ENCODE data around the gene CPD. TPM values are rescaled to one million over a fixed set of nuclear protein-coding genes. Genes with fewer than 3 reads are reported as not detected.
A peak's percentile ranks its signal among the peaks of the same experiment; 100 is the strongest.

Gene CPD
- total RNA-seq, 4 donors from 2014 or later: 38.5 to 112 (median 60.3) TPM

- no peak for DNase-seq (ENCODE audit: low spot score in 2 of 2)
- H3K36me3 ChIP-seq: no peaks in the 10 kb centered on the region
- WGBS, 2 donors: 62 to 68% methylated on average over 11 of the region's 11 CpGs
- TF ChIP-seq CTCF (IDR thresholded peaks at IDR 0.05): no peak
- TF ChIP-seq EP300 (IDR thresholded peaks at IDR 0.05): no peak
- no peak for TF ChIP-seq POLR2A (IDR thresholded peaks at IDR 0.05)
- peak overlapping the region; percentile 45 to 92 (median 90) for H3K27ac ChIP-seq
- H3K4me3 ChIP-seq: peak overlapping the region; percentile 61 to 90 (median 72)
- no peaks in the 10 kb centered on the region for H3K9me3 ChIP-seq
- no peaks in the 10 kb centered on the region for H3K27me3 ChIP-seq
- peaks cover 0 to 56% (median 16%) of the 10 kb centered on the region in 4 donors for H3K4me1 ChIP-seq
Measured at GRCh38 chr17:30377574-30378240, 1.0 kb upstream of the CPD start.

- TF ChIP-seq POLR2A (IDR thresholded peaks at IDR 0.05) (no peak), CTCF (IDR thresholded peaks at IDR 0.05) (no peak), EP300 (IDR thresholded peaks at IDR 0.05) (no peak)
- Histone ChIP-seq H3K27me3 (no peaks in the 10 kb centered on the region), H3K4me1 (peaks cover 0 to 62% (median 18%) of the 10 kb centered on the region in 4 donors), H3K9me3 (no peaks in the 10 kb centered on the region), H3K36me3 (no peaks in the 10 kb centered on the region), H3K4me3 (peak overlapping the region; percentile 61 to 90 (median 72)), H3K27ac (peak overlapping the region; percentile 45 to 92 (median 90))
- 2 to 3% methylated on average over 31 of the region's 31 CpGs for WGBS, 2 donors
- DNase-seq (ENCODE audit: low spot score in 2 of 2): no peak
Measured at GRCh38 chr17:30378241-30378824, 394 bp upstream of the CPD start.

GRCh38 chr17:30379303-30379902, 676 bp downstream of the CPD start:
- TF ChIP-seq POLR2A (IDR thresholded peaks at IDR 0.05): no peak
- no peak for TF ChIP-seq CTCF (IDR thresholded peaks at IDR 0.05)
- no peak for TF ChIP-seq EP300 (IDR thresholded peaks at IDR 0.05)
- Histone ChIP-seq H3K27me3 (no peaks in the 10 kb centered on the region), H3K36me3 (no peaks in the 10 kb centered on the region), H3K27ac (peak overlapping the region; percentile 45 to 92 (median 90)), H3K9me3 (no peaks in the 10 kb centered on the region), H3K4me1 (peaks cover 0 to 65% (median 18%) of the 10 kb centered on the region in 4 donors), H3K4me3 (peak overlapping the region; percentile 61 to 90 (median 72))
- WGBS, 2 donors: 1 to 4% methylated on average over 28 to 47 of the region's 68 CpGs
- no peak for DNase-seq (ENCODE audit: low spot score in 2 of 2)

- Histone ChIP-seq H3K4me3 (peak overlapping the region; percentile 61 to 90 (median 72)), H3K27me3 (no peaks in the 10 kb centered on the region), H3K4me1 (peaks cover 0 to 65% (median 18%) of the 10 kb centered on the region in 4 donors), H3K36me3 (no peaks in the 10 kb centered on the region), H3K27ac (peak overlapping the region in 3 of 4 donors; percentile 89 to 92 (median 90)), H3K9me3 (no peaks in the 10 kb centered on the region)
- 16 to 17% methylated on average over 5 of the region's 5 CpGs for WGBS, 2 donors
- TF ChIP-seq EP300 (IDR thresholded peaks at IDR 0.05) (no peak), CTCF (IDR thresholded peaks at IDR 0.05) (no peak), POLR2A (IDR thresholded peaks at IDR 0.05) (no peak)
- DNase-seq (ENCODE audit: low spot score in 2 of 2): no peak
Measured at GRCh38 chr17:30379903-30380381, 1.2 kb downstream of the CPD start.

All from tibial nerve (tissue), 4 donors.